A549 (cell line): ENCODE measurements around the gene SLC7A11. TPM values are rescaled to one million over a fixed set of nuclear protein-coding genes. Genes with fewer than 3 reads are reported as not detected.

Experiments used
- ATAC-seq, 2 experiments: fragments of 200-7000 bp in 1 of 2; fragments of >200 bp in 1 of 2; cut with Nextera tagmentation in 1 of 2; cut with Tn5 transposase in 1 of 2; 3 replicates each; pipeline versions ENCODE4 v1.8.0 to v1.9.1; 2018 to 2020; ENCODE audit warnings: mild to moderate bottlenecking in 1 of 2, moderate library complexity in 1 of 2
- CTCF ChIA-PET: fragments of 300-600 bp; sonication (Branson Sonifier 250); formaldehyde crosslinking; extraction: SDS; loops from one replicate; lab custom pipeline; 2021; ENCODE audit warnings: antibody characterized with exemption, inconsistent platforms; lab: Yijun Ruan, JAX
- POLR2A ChIA-PET: fragments of 350-600 bp; formaldehyde crosslinking; extraction: SDS; loops from one replicate; lab custom pipeline; 2021; ENCODE audit warnings: antibody characterized with exemption, inconsistent platforms; lab: Yijun Ruan, JAX
- DNase-seq, 2 experiments: peaks; one replicate each; pipeline versions ENCODE4 v3.0.0 to v3.0.0-alpha.2; 2011 to 2016; ENCODE audit warnings: low read depth in 1 of 2, low spot score in 1 of 2
- FAIRE-seq: peaks from 2 replicates; lab custom pipeline; 2011; peaks lifted over from hg19 to GRCh38; lab: Jason Lieb, UNC
- H3K27ac ChIP-seq, 2 experiments: fragments of >200 bp; sonication (Bioruptor Twin); formaldehyde crosslinking; 3 replicates each; pipeline ENCODE4 v1.5.1; 2016 to 2017
- H3K4me1 ChIP-seq: fragments of >200 bp; sonication (Bioruptor Twin); formaldehyde crosslinking; 3 replicates; pipeline ENCODE4 v1.6.1; 2016
- H3K4me2 ChIP-seq: fragments of >200 bp; sonication (Bioruptor Twin); formaldehyde crosslinking; 3 replicates; pipeline ENCODE4 v1.6.1; 2016
- H3K4me3 ChIP-seq: fragments of >200 bp; sonication (Bioruptor Twin); formaldehyde crosslinking; 3 replicates; pipeline ENCODE4 v1.5.1; 2016
- H3K9me3 ChIP-seq: fragments of >200 bp; sonication (Bioruptor Twin); formaldehyde crosslinking; 3 replicates; pipeline ENCODE4 v1.6.1; 2016
- CBX8 ChIP-seq: fragments of 200-600 bp; sonication (generic); IDR thresholded peaks from 2 replicates; pipeline ENCODE4 v1.6.1; 2016
- CEBPB ChIP-seq, 2 experiments: fragments of >200 bp in 1 of 2; sonication (Bioruptor Twin) in 1 of 2; formaldehyde crosslinking in 1 of 2; IDR thresholded peaks; 2 replicates each; pipeline ENCODE4 v1.6.1; 2012 to 2016
- CTCF ChIP-seq: fragments of >200 bp; sonication (Bioruptor Twin); formaldehyde crosslinking; IDR thresholded peaks from 3 replicates; pipeline ENCODE4 v1.5.1; 2016
- ELK1 ChIP-seq: fragments of 150-350 bp; IDR thresholded peaks from 2 replicates; pipeline ENCODE4 v1.6.1; 2014; ENCODE audit warnings: low read depth, mild to moderate bottlenecking, low read length
- EP300 ChIP-seq, 2 experiments: fragments of >200 bp; sonication (Bioruptor Twin); formaldehyde crosslinking; IDR thresholded peaks; 2 replicates in 1 of 2; 3 replicates in 1 of 2; pipeline ENCODE4 v1.6.1; 2016 to 2017
- FOSL2 ChIP-seq, 2 experiments: fragments of 450-650 bp in 1 of 2; fragments of >200 bp in 1 of 2; sonication (Bioruptor Twin) in 1 of 2; formaldehyde crosslinking; IDR thresholded peaks; 2 replicates each; pipeline versions ENCODE4 v1.5.0 to v1.6.1; 2016 to 2020; ENCODE audit warnings: mild to moderate bottlenecking in 1 of 2, moderate library complexity in 1 of 2
- HOXA7 ChIP-seq: fragments of 250-450 bp; sonication (Bioruptor Pico); IDR thresholded peaks from 2 replicates; pipeline ENCODE4 v1.5.0; 2020; ENCODE audit warnings: mild to moderate bottlenecking, moderate library complexity
- HOXB13 ChIP-seq: fragments of 250-450 bp; sonication (Bioruptor Pico); IDR thresholded peaks from 2 replicates; pipeline ENCODE4 v1.5.0; 2020; ENCODE audit warnings: low read depth, mild to moderate bottlenecking, moderate library complexity
- JUNB ChIP-seq: fragments of >200 bp; sonication (Bioruptor Twin); formaldehyde crosslinking; IDR thresholded peaks from 2 replicates; pipeline ENCODE4 v1.6.1; 2016
- MAFK ChIP-seq: fragments of 450-650 bp; IDR thresholded peaks from 2 replicates; pipeline ENCODE4 v1.6.1; 2014; ENCODE audit not compliant: partially characterized antibody
- MAX ChIP-seq: IDR thresholded peaks from 2 replicates; pipeline ENCODE4 v1.6.1; 2012
- MAZ ChIP-seq: fragments of 150-350 bp; IDR thresholded peaks from 2 replicates; pipeline ENCODE4 v1.6.1; 2014; ENCODE audit warnings: antibody characterized with exemption, low read depth, low read length, borderline replicate concordance
- NFE2L2 ChIP-seq: fragments of 150-350 bp; conservative IDR thresholded peaks from 2 replicates; pipeline ENCODE4 v1.6.1; 2014; ENCODE audit warnings: low read length
- NPAS2 ChIP-seq: fragments of 250-450 bp; sonication (Bioruptor Pico); IDR thresholded peaks from 2 replicates; pipeline ENCODE4 v1.8.0; 2022; ENCODE audit warnings: mild to moderate bottlenecking, moderate library complexity, borderline replicate concordance
- NR3C1 ChIP-seq: fragments of >200 bp; sonication (Bioruptor Twin); formaldehyde crosslinking; IDR thresholded peaks from 3 replicates; pipeline ENCODE4 v1.6.1; 2017
- RARB ChIP-seq: fragments of 250-450 bp; sonication (Bioruptor Pico); IDR thresholded peaks from 2 replicates; pipeline ENCODE4 v1.8.0; 2021; ENCODE audit warnings: mild to moderate bottlenecking, moderate library complexity
- RCOR1 ChIP-seq: fragments of 150-350 bp; IDR thresholded peaks from 2 replicates; pipeline ENCODE4 v1.6.1; 2014; ENCODE audit warnings: antibody characterized with exemption, low read length, low read depth
- REST ChIP-seq: fragments of 200-600 bp; sonication (generic); IDR thresholded peaks from 2 replicates; pipeline ENCODE4 v1.6.1; 2016; ENCODE audit warnings: antibody characterized with exemption, mild to moderate bottlenecking, moderate library complexity
- TFCP2L1 ChIP-seq: fragments of 250-450 bp; sonication (Bioruptor Pico); IDR thresholded peaks from 2 replicates; pipeline ENCODE4 v1.5.0; 2021; ENCODE audit warnings: mild to moderate bottlenecking
- WGBS: methylation state at CpG from one replicate; pipeline ENCODE4 v1.1.6; 2017; ENCODE audit errors: missing lambda C conversion rate; 5-methylcytosine and 5-hydroxymethylcytosine counted together
- polyA plus RNA-seq, 4 experiments: library from polyadenylated mRNA; depleted of rRNA in 3 of 4; stranded (reverse); fragments of >200 nt; fragmentation: RNase III in 1 of 4; extraction: RNeasy Plus Mini Kit Qiagen cat#74134 plus additional on column Dnase treatment in 1 of 4; gene quantifications; 2 replicates in 3 of 4; 3 replicates in 1 of 4; pipeline ENCODE4 v1.2.3, GENCODE V29; 2011 to 2017

The SLC7A11 gene
- polyA plus RNA-seq, 2 of the 4 experiments (the other 2 are of a cell fraction) = 52.4 to 161 TPM

- POLR2A ChIA-PET = interaction anchor here (0.7 kb wide), 1 partner anchor 33 kb away, joined by 3 read pairs; the partner anchor contains the start of gene SLC7A11
- no peak for TF ChIP-seq NR3C1
- TF ChIP-seq MAX = no peak
- no peak for TF ChIP-seq HOXB13 (CRISPR knock-in tag)
- no peak for TF ChIP-seq FOSL2 (IDR thresholded peaks at IDR 0.05)
- no peak for TF ChIP-seq FOSL2 (CRISPR knock-in tag; IDR thresholded peaks at IDR 0.05)
- no peak for TF ChIP-seq RARB (CRISPR knock-in tag)
- TF ChIP-seq MAFK = no peak
- TF ChIP-seq EP300 (IDR thresholded peaks at IDR 0.05) = no peak
- TF ChIP-seq, all 56 proteins: peak for 0
- WGBS = 90% methylated on average over 1 of the region's 1 CpG
Observed at GRCh38 chr4:138275216-138275615, 33.1 kb upstream of the SLC7A11 start.

GRCh38 chr4:138269175-138269574, 27.0 kb upstream of the SLC7A11 start:
- no peak overlapping the region for H3K4me3 ChIP-seq
- peaks cover 12% of the 10 kb centered on the region; the same call in 2 of the 3 replicates for H3K4me1 ChIP-seq
- no peak overlapping the region for H3K4me2 ChIP-seq
- H3K27ac ChIP-seq = no peak overlapping the region
- H3K9me3 ChIP-seq = no peaks in the 10 kb centered on the region
- ATAC-seq = no peak
- ChIA-PET POLR2A (no interaction called here), CTCF (no interaction called here)
- FAIRE-seq = no peak
- DNase-seq = no peak
- TF ChIP-seq JUNB (no peak), REST (no peak), EP300 (IDR thresholded peaks at IDR 0.05) (no peak), HOXA7 (CRISPR knock-in tag) (no peak), RCOR1 (no peak), ELK1 (no peak), MAZ (no peak), NPAS2 (CRISPR knock-in tag) (no peak), TFCP2L1 (CRISPR knock-in tag) (no peak), CTCF (no peak), RARB (CRISPR knock-in tag) (no peak), MAFK (no peak), FOSL2 (IDR thresholded peaks at IDR 0.05) (no peak), FOSL2 (CRISPR knock-in tag; IDR thresholded peaks at IDR 0.05) (no peak), CBX8 (no peak), CEBPB (IDR thresholded peaks at IDR 0.05) (no peak), HOXB13 (CRISPR knock-in tag) (no peak), NFE2L2 (no peak)

More at GRCh38 chr4:138275216-138275615, 33.1 kb upstream of the SLC7A11 start:
- peak overlapping the region; percentile 63; the same call in 2 of the 3 replicates for H3K4me2 ChIP-seq
- no peak overlapping the region for H3K4me3 ChIP-seq
- FAIRE-seq (no peak), ATAC-seq (no peak; a peak in 1 of 6 replicates), DNase-seq (no peak)
- CTCF ChIA-PET = no interaction called here
- peaks cover 39% of the 10 kb centered on the region for H3K4me1 ChIP-seq
- H3K9me3 ChIP-seq = no peaks in the 10 kb centered on the region
- H3K27ac ChIP-seq = peak overlapping the region in 1 of 2 experiments; percentile 11; a peak in 2 of 6 replicates
